ENCODE data around the gene MYO10. TPM values are rescaled to one million over a fixed set of nuclear protein-coding genes. Genes with fewer than 3 reads are reported as not detected.

The MYO10 gene
- total RNA-seq, 1 donor from 2014 or later = 80.2 TPM

GRCh38 chr5:16673241-16674201, 262.6 kb downstream of the MYO10 start:
- Mint-ChIP-seq H3K27ac (ENCODE audit: unreplicated experiment) (no peak overlapping the region), H3K27me3 (ENCODE audit: low read depth, unreplicated experiment) (no peaks in the 10 kb centered on the region)
- peaks cover 26% of the 10 kb centered on the region for H4K20me1 ChIP-seq (ENCODE audit: insufficient read depth, low read length)

GRCh38 chr5:16671208-16671607, 264.9 kb downstream of the MYO10 start:
- Histone ChIP-seq H2AFZ (ENCODE audit: low read depth, low read length) (no peak overlapping the region), H3K4me3 (ENCODE audit: insufficient read depth, low read depth, low read length) (no peak overlapping the region), H3K27ac (ENCODE audit: low read depth, low read length) (no peak overlapping the region), H3K9ac (ENCODE audit: low read length) (no peak overlapping the region), H3K36me3 (ENCODE audit: insufficient read depth, low read length) (peaks cover 74% of the 10 kb centered on the region), H3K27me3 (ENCODE audit: insufficient read depth, low read length) (no peaks in the 10 kb centered on the region), H3K4me1 (ENCODE audit: insufficient read depth, low read length) (no peaks in the 10 kb centered on the region), H3K9me3 (ENCODE audit: insufficient read depth, low read depth, low read length) (no peaks in the 10 kb centered on the region), H3K79me2 (ENCODE audit: insufficient read depth, low read length) (no peaks in the 10 kb centered on the region), H3K4me2 (ENCODE audit: low read length) (no peak overlapping the region), H4K20me1 (ENCODE audit: insufficient read depth, low read length) (peaks cover 42% of the 10 kb centered on the region)
- no peak for TF ChIP-seq EZH2 (IDR thresholded peaks at IDR 0.05; ENCODE audit: insufficient read depth, low read length)
- TF ChIP-seq CTCF (IDR thresholded peaks at IDR 0.05; ENCODE audit: insufficient read depth, low read depth, low read length) = no peak
- no peaks in the 10 kb centered on the region for H3K4me1 Mint-ChIP-seq (ENCODE audit: low read depth, unreplicated experiment)
- H3K4me3 Mint-ChIP-seq (ENCODE audit: unreplicated experiment) = no peak overlapping the region
- H3K9me3 Mint-ChIP-seq (ENCODE audit: unreplicated experiment) = no peaks in the 10 kb centered on the region
- no peaks in the 10 kb centered on the region for H3K27me3 Mint-ChIP-seq (ENCODE audit: low read depth, unreplicated experiment)
- FAIRE-seq (no peak), DNase-seq (ENCODE audit: low read depth) (no peak)
- H3K27ac Mint-ChIP-seq (ENCODE audit: unreplicated experiment) = no peak overlapping the region
- H3K36me3 Mint-ChIP-seq (ENCODE audit: low read depth, unreplicated experiment) = peaks cover 18% of the 10 kb centered on the region

More at GRCh38 chr5:16673241-16674201, 262.6 kb downstream of the MYO10 start:
- H3K4me1 Mint-ChIP-seq (ENCODE audit: low read depth, unreplicated experiment) = no peaks in the 10 kb centered on the region
- H3K79me2 ChIP-seq (ENCODE audit: insufficient read depth, low read length) = no peaks in the 10 kb centered on the region
- no peak overlapping the region for H3K9ac ChIP-seq (ENCODE audit: low read length)
- H3K27me3 ChIP-seq (ENCODE audit: insufficient read depth, low read length) = no peaks in the 10 kb centered on the region
- H3K36me3 ChIP-seq (ENCODE audit: insufficient read depth, low read length) = peaks cover 65% of the 10 kb centered on the region
- no peaks in the 10 kb centered on the region for H3K9me3 ChIP-seq (ENCODE audit: insufficient read depth, low read depth, low read length)
- FAIRE-seq (no peak), DNase-seq (ENCODE audit: low read depth) (no peak)
- H3K4me3 ChIP-seq (ENCODE audit: insufficient read depth, low read depth, low read length) = no peak overlapping the region
- no peaks in the 10 kb centered on the region for H3K9me3 Mint-ChIP-seq (ENCODE audit: unreplicated experiment)
- no peaks in the 10 kb centered on the region for H3K4me1 ChIP-seq (ENCODE audit: insufficient read depth, low read length)
- H3K27ac ChIP-seq (ENCODE audit: low read depth, low read length) = no peak overlapping the region
- no peak overlapping the region for H2AFZ ChIP-seq (ENCODE audit: low read depth, low read length)
- H3K36me3 Mint-ChIP-seq (ENCODE audit: low read depth, unreplicated experiment) = peaks cover 16% of the 10 kb centered on the region
- no peak overlapping the region for H3K4me2 ChIP-seq (ENCODE audit: low read length)
- no peak for TF ChIP-seq CTCF (IDR thresholded peaks at IDR 0.05; ENCODE audit: insufficient read depth, low read depth, low read length)
- no peak for TF ChIP-seq EZH2 (IDR thresholded peaks at IDR 0.05; ENCODE audit: insufficient read depth, low read length)
- no peak overlapping the region for H3K4me3 Mint-ChIP-seq (ENCODE audit: unreplicated experiment)

GRCh38 chr5:16669776-16670175, 266.3 kb downstream of the MYO10 start:
- no peak overlapping the region for H3K4me3 Mint-ChIP-seq (ENCODE audit: unreplicated experiment)
- H3K9me3 Mint-ChIP-seq (ENCODE audit: unreplicated experiment) = no peaks in the 10 kb centered on the region
- Histone ChIP-seq H3K4me3 (ENCODE audit: insufficient read depth, low read depth, low read length) (no peak overlapping the region), H4K20me1 (ENCODE audit: insufficient read depth, low read length) (peaks cover 38% of the 10 kb centered on the region), H3K4me2 (ENCODE audit: low read length) (no peak overlapping the region), H3K79me2 (ENCODE audit: insufficient read depth, low read length) (no peaks in the 10 kb centered on the region), H3K9ac (ENCODE audit: low read length) (no peak overlapping the region), H2AFZ (ENCODE audit: low read depth, low read length) (no peak overlapping the region), H3K27me3 (ENCODE audit: insufficient read depth, low read length) (no peaks in the 10 kb centered on the region), H3K27ac (ENCODE audit: low read depth, low read length) (no peak overlapping the region), H3K36me3 (ENCODE audit: insufficient read depth, low read length) (peaks cover 69% of the 10 kb centered on the region), H3K9me3 (ENCODE audit: insufficient read depth, low read depth, low read length) (no peaks in the 10 kb centered on the region), H3K4me1 (ENCODE audit: insufficient read depth, low read length) (no peaks in the 10 kb centered on the region)
- no peaks in the 10 kb centered on the region for H3K4me1 Mint-ChIP-seq (ENCODE audit: low read depth, unreplicated experiment)
- peaks cover 17% of the 10 kb centered on the region for H3K36me3 Mint-ChIP-seq (ENCODE audit: low read depth, unreplicated experiment)
- no peak overlapping the region for H3K27ac Mint-ChIP-seq (ENCODE audit: unreplicated experiment)
- FAIRE-seq = no peak
- H3K27me3 Mint-ChIP-seq (ENCODE audit: low read depth, unreplicated experiment) = no peaks in the 10 kb centered on the region
- no peak for TF ChIP-seq EZH2 (IDR thresholded peaks at IDR 0.05; ENCODE audit: insufficient read depth, low read length)
- no peak for TF ChIP-seq CTCF (IDR thresholded peaks at IDR 0.05; ENCODE audit: insufficient read depth, low read depth, low read length)
- DNase-seq (ENCODE audit: low read depth) = peak; percentile 76
